ENCODE measurements around the gene AGK.

AGK gene, protein sequence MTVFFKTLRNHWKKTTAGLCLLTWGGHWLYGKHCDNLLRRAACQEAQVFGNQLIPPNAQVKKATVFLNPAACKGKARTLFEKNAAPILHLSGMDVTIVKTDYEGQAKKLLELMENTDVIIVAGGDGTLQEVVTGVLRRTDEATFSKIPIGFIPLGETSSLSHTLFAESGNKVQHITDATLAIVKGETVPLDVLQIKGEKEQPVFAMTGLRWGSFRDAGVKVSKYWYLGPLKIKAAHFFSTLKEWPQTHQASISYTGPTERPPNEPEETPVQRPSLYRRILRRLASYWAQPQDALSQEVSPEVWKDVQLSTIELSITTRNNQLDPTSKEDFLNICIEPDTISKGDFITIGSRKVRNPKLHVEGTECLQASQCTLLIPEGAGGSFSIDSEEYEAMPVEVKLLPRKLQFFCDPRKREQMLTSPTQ

GRCh38 chr7:141551094-141551781 lies at the start of gene AGK:
AGK (plus strand) TSS chr7:141551410; CDS start chr7:141555467, 4,057 bp downstream.
- peak; percentile 90 for DNase-seq

DNA sequence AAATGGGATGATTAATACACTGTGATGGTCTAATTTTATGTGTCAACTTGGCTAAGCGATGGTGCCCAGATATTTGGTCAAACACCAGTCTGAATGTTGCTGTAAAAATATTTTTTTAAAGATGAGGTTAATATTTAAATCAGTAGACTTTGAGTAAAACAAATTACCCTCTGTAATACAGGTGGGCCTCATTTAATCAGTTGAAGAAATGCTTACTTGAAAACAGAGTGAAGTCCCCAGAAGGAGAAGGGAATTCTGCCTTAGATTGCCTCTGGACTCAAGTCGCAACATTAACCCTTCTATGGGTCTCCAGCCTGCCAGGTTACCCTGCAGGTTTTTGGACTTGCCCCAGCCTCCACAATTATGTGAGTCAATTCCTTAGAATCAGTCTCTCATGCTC lies 49.8 kb upstream of the AGK start:
- DNase-seq: no peak

GRCh38 chr7:141511316-141511675 lies 39.9 kb upstream of the AGK start:
- DNase-seq: no peak

DNA sequence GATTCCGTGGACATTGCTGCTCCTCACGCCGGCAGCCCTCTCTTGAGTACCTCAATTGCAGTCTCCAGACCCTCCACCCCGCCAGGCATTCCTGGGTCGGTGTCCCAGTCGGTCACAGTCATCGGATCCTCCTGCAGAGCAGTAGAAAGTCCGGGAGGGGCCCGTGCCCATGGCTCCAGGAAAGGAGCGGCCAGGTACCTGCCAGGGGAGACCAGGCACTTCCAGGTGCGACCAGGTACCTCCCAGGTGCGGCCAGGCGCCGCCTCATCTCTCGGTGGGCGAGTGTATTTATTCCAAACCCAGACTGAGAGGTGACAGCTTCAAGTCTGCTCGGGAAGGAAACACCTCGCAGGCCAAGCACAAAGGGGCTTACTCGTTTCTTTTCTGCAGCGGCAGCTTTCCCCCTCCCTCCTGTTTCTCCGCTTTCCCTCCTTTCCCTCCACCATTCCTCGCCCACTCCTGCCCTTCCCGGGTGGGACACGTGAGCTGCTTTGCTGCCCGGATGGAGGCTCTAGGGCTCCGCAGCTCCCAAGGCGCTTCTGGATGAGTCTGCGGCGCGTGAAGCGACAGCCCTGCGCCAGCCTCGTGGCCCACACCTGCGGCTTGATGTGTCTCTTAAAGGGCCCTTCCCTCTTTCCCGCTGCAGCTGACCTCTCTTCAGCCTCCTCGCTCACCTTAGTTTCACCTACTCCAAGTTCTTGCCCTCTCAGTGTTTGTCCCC lies 39.4 kb upstream of the AGK start:
- peak; percentile 44 for DNase-seq

DNA sequence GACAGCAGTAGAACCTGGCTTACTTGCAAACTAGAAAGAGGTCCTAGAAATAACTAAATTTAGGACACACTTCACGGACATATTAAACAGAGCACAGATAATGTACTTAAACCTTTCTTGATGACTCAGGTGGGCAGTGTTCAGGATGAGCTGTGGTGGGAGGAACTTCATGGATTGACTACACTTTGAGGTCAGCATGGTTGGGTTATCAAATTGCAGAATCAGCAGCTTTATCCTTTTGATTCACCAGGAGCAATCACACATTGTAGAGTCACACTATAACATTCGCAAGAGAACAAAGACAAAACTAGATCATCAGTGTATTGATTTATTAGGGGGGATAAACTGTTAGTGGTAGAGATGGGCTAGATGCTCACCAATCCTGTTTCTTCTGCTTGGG lies 38.6 kb upstream of the AGK start:
- no peak for DNase-seq

GRCh38 chr7:141513720-141514119 lies 37.5 kb upstream of the AGK start:
- DNase-seq: no peak

- no peak for DNase-seq
Measured at GRCh38 chr7:141515941-141516340, 35.3 kb upstream of the AGK start.

- no peak for DNase-seq
Measured at GRCh38 chr7:141519623-141520022, 31.6 kb upstream of the AGK start.

GRCh38 chr7:141522657-141523342 lies 28.4 kb upstream of the AGK start:
- no peak for DNase-seq

DNA sequence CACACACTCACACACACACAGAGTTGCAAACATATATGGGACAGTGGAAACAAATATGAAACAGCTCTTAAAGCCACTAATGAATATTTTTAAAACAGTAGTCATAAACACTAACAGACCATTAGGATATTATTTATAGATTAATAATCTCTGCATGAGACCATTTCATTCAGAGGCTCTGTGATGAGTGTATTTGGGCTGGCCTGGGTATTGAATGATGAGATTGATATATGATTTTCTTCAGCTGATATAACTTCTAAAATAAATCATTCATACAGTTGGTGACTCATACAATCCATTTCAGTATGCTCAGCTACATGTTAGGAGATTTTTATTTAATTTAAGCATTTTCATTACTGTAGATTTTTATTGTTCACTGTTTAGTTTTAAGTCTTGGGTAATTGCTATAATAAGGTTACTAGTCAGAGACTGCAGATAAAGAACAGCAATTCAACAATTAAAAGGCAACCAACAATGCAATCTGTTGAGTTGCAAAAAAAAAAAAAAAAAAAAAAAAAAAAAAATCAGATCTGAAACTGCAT lies 25.2 kb upstream of the AGK start:
- no peak for DNase-seq

GRCh38 chr7:141527076-141527475 lies 24.1 kb upstream of the AGK start:
- DNase-seq: no peak

DNA sequence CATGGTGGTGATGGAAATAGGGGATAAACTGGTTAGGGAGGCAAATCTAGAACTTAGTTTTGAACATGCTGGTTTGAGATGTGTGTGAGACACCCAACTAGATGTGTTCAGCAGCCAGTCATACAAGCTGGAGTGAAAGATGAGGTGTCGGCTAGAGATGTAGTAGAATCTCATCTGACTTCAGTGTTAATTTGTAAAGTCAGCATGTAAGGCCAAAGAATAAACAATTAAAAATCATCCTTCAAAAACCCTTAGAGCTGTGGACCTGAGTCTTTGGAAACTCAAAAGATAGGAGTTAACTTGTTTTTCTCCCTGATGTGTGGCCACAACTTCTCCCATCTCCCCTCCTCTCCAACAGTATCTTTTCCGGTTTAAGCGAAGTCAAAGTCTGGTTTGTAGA lies 22.8 kb upstream of the AGK start:
- no peak for DNase-seq

GRCh38 chr7:141533149-141533949 lies 17.9 kb upstream of the AGK start:
- peak; percentile 76 for DNase-seq

- DNase-seq: no peak
Measured at GRCh38 chr7:141534757-141535737, 16.2 kb upstream of the AGK start.

DNA sequence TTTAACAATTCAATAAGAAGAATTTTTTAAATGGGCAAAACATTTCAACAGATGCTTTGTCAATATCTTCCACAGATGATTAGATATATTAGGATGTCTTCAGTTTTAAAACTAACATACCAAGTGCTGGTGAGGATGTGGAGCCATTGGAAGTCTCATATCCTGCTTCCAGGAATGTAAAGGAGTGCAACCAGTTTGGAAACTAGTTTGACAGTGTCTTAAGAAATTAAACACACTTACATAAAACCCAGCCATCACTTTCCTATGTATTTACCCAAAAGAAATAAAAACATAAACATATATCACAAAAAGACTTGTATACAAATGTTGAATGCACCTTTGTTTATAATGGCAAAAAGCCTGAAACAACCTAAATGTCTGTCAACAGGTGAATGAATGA lies 13.3 kb upstream of the AGK start:
- DNase-seq: no peak

DNA sequence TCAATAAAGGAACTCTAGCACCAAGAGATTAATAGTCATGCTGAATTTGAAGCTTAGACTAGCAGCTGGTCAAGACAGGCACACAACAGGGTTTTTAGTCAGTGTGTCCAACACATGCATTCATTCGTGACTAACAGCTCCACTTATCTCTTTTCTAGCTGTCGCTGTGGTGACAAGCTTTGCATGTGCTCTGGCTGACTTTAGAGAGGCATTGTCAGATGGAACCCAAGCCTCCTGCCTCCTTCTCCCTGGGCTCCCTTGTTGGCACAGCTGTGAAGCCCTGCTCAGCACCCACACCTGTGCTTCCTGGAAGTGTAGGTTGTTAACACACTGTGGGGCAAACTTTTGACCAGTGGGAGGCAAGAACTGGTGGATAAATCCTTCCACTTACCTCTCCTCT lies 9.8 kb upstream of the AGK start:
- no peak for DNase-seq

GRCh38 chr7:141544831-141545230 lies 6.4 kb upstream of the AGK start:
- no peak for DNase-seq

DNA sequence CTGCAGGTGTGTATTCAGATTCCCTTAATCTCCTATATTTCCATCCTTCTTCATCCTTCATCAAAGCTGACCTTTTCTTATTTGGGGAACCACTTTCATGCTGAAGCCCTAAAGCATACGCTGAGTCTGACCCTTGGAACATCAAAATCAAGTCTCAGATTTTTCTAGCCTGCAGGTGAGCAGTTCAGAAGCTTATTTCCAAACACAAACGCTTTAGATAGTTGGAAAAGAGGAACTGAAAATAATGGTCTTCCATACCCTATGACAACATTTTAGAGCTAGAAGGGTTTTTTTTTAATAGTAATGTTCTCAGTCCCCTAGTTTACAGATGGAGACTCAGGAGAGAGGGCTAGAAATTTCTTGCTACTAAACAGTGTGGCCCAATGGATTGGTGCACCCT lies 1.6 kb upstream of the AGK start:
- no peak for DNase-seq

DNA sequence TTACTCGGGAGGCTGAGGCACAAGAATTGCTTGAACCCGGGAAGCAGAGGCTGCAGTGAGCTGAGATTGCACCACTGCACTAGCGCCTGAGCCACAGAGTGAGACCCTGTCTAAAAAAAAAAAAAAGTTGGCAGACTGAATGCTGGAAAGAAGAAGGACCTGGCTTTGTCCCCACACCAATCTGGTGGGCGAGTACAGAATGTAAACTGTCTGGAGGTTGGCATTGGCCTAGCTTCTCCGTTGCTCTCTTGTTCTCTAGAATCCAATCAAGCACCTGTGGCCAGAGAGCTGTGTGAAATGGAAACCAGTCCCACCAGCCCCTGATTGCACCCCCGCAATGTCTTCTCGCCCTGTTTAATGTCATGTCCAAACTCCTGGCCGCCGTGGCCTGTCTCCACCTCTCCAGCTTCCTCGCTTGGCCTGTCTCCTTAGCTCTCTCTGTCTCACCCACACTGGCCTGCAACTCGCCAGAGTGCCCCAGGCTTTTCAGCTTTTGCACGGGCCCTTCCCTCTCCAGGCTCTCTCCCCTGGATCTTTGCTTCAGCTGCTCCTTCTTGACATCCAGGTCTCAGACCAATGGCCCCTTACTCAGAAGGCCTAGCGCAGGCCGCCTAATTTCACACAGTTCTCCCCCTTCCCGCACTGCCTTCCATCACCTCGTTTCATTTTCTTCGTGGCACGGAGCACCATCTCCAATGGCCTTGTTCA lies 670 bp upstream of the AGK start:
- no peak for DNase-seq

DNA sequence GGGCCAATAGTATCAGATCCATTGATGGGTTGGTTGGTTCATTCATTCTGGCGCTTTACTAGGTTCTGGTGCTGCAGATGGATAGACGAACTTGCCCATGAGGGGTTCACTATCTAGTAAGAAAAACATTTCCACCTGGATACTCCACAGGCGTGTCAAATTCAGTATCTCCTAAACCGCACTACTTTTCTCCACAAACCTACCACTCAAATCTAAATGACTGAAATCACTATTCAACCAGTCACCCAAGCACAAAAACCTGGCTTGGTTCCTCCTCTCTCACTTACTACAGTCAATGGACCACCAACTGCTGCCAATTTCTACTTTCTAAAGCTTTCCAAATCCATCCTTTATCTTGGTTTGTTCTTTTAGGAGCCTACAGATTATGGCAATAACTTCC lies 572 bp downstream of the AGK start:
- no peak for DNase-seq

Measured in right forelimb (tissue), 1 donor.